SK-N-MC (cell line): Measurements from ENCODE around the gene HNRNPAB.

Experiments
- DNase-seq: peaks from one replicate; pipeline ENCODE4 v3.0.0-alpha.2; 2011; ENCODE audit warnings: low read depth, low spot score
- H3K27ac ChIP-seq: fragments of 200-600 bp; sonication (generic); 2 replicates; pipeline ENCODE4 v1.5.1; 2016; ENCODE audit warnings: mixed run types
- H3K36me3 ChIP-seq: fragments of 200-600 bp; sonication (generic); 2 replicates; pipeline ENCODE4 v1.6.1; 2017; ENCODE audit warnings: antibody characterized with exemption, low read length, mixed read lengths; ENCODE audit not compliant: insufficient read depth
- H3K4me3 ChIP-seq: fragments of 200-600 bp; sonication (generic); 2 replicates; pipeline ENCODE4 v1.5.1; 2016
- H3K9ac ChIP-seq: fragments of 200-600 bp; sonication (generic); 2 replicates; pipeline ENCODE4 v1.8.0; 2017; ENCODE audit warnings: mixed run types, mixed read lengths; ENCODE audit not compliant: insufficient read length
- H3K9me3 ChIP-seq: fragments of 200-600 bp; sonication (generic); 2 replicates; pipeline ENCODE4 v1.6.1; 2017; ENCODE audit warnings: low read depth, mild to moderate bottlenecking, antibody characterized with exemption, low read length, moderate library complexity, mixed read lengths
- EZH2 ChIP-seq: fragments of 200-600 bp; sonication (generic); IDR thresholded peaks from one replicate; pipeline ENCODE4 v1.6.1; 2017; ENCODE audit warnings: antibody characterized with exemption
- FOXP2 ChIP-seq: optimal IDR thresholded peaks from 2 replicates; pipeline ENCODE3; 2011; ENCODE audit warnings: mild to moderate bottlenecking, moderate library complexity; ENCODE audit not compliant: insufficient read depth; ENCODE audit errors: extremely low read length, control extremely low read depth
- POLR2AphosphoS5 ChIP-seq: IDR thresholded peaks from 2 replicates; pipeline ENCODE4 v1.6.1; 2012; ENCODE audit warnings: mild to moderate bottlenecking, low read depth, low read length, borderline replicate concordance

HNRNPAB gene

DNA sequence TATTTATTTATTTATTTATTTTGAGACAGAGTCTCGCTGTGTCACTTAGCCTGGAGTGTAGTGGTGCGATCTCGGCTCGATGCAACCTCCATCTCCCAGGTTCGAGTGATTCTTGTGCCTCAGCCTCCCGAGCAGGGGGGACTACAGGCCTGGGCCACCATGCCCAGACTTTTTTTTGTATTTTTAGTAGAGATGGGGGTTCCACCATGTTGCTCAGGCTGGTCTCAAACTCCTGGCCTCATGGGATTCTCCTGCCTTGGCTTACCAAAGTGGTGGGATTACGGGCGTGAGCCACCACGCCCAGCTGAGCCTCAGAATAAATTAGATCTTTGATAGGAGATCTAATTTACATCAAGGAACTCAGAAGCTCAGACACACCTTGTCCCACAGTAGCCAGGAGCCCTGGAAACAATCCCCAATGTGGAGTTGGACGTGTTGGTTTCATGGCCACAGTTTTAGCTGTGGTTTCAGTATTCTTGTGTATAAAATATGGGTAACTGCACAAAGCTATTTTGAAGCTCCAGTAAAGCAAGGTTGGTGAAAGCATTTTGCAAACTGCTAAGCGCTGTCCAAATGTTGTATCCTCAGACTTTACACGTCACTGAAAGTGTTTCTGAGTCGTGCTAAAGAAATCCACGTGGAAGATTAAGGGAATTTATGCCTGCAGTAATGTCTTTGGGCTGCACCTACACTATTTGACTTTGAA lies 3.0 kb upstream of the HNRNPAB start:
- no peaks in the 10 kb centered on the region for H3K9me3 ChIP-seq
- DNase-seq, result no peak
- 0 out of 2 replicates have a peak overlapping the region, but pooled peaks have one; percentile 22 for H3K27ac ChIP-seq
- no peak for TF ChIP-seq EZH2
- no peak for TF ChIP-seq POLR2AphosphoS5
- no peak for TF ChIP-seq FOXP2
- H3K9ac ChIP-seq, result no peak overlapping the region
- H3K36me3 ChIP-seq, result peaks cover 12% of the 10 kb centered on the region
- H3K4me3 ChIP-seq, result no peak overlapping the region

DNA sequence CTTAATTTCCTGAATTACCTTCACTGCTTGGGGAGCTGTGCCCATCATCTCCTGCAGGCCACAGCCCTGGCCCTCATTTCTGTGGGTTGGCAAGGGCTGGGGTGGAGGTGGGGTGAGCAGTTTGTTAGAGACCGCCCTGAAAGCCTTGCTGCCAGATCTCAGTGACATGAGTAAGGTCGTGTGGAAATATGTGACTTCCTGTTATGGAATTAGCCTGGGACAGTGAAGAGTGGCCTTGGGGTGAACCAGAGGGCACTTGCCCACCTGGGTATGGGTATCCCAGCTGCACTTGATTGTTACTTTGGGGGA lies 2.5 kb upstream of the HNRNPAB start:
- Histone ChIP-seq H3K9ac (no peak overlapping the region), H3K9me3 (no peaks in the 10 kb centered on the region), H3K27ac (0 out of 2 replicates have a peak overlapping the region, but pooled peaks have one; percentile 22), H3K4me3 (no peak overlapping the region), H3K36me3 (peaks cover 17% of the 10 kb centered on the region)
- TF ChIP-seq FOXP2 (no peak), POLR2AphosphoS5 (no peak)
- no peak for DNase-seq

DNA sequence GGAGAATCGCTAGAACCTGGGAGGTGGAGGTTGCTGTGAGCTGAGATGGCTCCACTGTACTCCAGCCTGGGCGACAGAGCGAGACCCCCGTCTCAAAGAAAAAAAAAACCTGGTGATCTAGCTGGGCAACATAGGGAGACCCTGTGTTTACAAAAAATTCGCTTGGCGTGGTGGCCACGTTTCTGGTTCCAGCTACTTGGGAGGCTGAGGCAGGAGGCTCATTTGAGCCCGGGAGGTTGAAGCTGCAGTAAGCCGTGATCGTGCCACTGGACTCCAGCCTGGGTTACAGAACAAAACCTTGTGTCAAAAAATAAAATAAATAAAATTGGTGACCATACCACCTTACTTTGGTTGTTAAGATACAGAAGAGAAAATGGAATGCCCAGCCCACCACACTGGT lies 1.8 kb upstream of the HNRNPAB start:
- Histone ChIP-seq H3K9me3 (no peaks in the 10 kb centered on the region), H3K4me3 (no peak overlapping the region), H3K9ac (no peak overlapping the region), H3K27ac (no peak overlapping the region), H3K36me3 (peaks cover 24% of the 10 kb centered on the region)
- TF ChIP-seq FOXP2 (no peak), EZH2 (no peak), POLR2AphosphoS5 (no peak)
- DNase-seq, result no peak

DNA sequence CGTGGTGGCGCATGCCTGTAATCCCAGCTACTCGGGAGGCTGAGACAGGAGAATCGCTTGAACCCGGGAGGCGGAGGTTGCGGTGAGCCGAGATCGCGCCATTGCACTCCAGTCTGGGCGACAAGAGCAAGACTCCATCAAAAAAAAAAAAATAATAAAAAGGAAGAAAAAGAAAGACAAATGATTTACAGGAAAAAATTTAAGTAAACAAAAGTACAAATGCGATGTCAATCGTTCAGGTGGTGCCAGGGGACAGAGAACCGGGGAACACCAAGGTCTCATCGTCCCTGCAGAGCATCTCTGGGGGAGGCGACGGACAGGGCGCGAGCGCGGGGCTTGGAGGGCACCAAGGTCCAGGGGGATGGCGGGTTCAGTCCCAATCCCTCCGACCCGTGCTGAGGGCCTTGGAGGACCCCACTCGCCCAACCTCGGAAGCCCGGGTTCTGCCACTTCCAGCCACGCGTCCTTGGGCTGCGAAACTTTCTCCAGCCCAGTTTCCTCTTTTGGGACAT lies 607 bp upstream of the HNRNPAB start:
- Histone ChIP-seq H3K4me3 (peak overlapping the region; percentile 100), H3K9ac (peak overlapping the region; percentile 91), H3K9me3 (no peaks in the 10 kb centered on the region), H3K36me3 (peaks cover 36% of the 10 kb centered on the region), H3K27ac (no peak overlapping the region)
- no peak for DNase-seq
- TF ChIP-seq EZH2, result no peak
- TF ChIP-seq POLR2AphosphoS5, result no peak
- no peak for TF ChIP-seq FOXP2

DNA sequence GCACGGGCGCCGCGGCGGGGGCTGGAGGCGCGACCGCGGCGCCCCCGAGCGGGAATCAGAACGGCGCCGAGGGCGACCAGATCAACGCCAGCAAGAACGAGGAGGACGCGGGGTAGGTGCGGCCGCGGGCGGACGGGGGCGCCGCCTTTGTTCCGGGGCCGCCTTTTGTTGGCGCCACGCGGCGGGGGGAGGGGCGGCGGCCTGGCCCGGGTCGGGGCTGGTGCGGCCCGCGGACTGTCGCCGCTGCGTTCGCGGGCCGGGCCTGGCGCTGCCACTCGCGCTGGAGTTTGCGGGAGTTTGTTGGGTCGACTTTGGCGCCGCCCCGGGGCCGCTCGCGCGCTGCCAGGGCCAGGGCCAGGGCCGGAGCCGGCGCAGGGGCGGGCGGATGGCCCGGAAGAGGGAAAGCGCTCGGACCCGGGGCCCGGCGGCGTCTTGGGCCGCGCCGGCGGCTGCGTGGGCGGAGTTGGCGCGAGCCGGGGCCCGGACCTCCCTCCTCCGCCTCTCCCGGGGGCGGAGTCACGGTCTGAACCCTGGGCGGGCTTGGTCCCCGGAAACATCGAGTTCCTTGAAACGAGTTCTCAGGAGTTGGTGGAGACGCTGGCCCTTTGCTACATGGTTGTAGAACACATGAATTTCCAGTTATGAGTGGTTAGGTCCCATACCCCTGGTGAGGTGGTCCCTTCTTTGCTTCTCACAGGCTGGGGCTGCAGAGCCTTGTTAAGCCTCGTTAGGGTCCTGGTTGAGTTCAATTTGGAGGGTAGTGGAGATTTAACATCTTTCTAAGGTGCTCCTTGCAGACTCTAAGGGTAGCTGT lies 809 bp downstream of the HNRNPAB start:
- H3K4me3 ChIP-seq, result peak overlapping the region; percentile 100
- H3K27ac ChIP-seq, result peak overlapping the region; percentile 80
- H3K9ac ChIP-seq, result peak overlapping the region; percentile 97
- H3K36me3 ChIP-seq, result peaks cover 50% of the 10 kb centered on the region
- no peak for TF ChIP-seq FOXP2
- peak; percentile 52; the same call in 1 of the 2 replicates for TF ChIP-seq POLR2AphosphoS5
- TF ChIP-seq EZH2, result no peak
- DNase-seq, result no peak
- H3K9me3 ChIP-seq, result no peaks in the 10 kb centered on the region

DNA sequence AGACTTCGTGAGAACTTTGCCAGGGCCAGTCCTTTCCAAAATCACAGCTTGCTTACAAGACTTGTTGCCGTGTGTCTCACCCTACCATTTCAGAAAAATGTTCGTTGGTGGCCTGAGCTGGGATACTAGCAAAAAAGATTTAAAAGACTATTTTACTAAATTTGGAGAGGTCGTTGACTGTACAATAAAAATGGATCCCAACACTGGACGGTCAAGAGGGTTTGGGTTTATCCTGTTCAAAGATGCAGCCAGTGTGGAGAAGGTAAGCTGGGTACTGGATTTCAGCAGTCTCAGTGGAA lies 1.4 kb downstream of the HNRNPAB start:
- Histone ChIP-seq H3K4me3 (peak overlapping the region; percentile 100), H3K9me3 (no peaks in the 10 kb centered on the region), H3K9ac (peak overlapping the region; percentile 97), H3K36me3 (peaks cover 55% of the 10 kb centered on the region), H3K27ac (no peak overlapping the region)
- TF ChIP-seq FOXP2, result no peak
- TF ChIP-seq POLR2AphosphoS5, result no peak
- no peak for TF ChIP-seq EZH2
- no peak for DNase-seq

DNA sequence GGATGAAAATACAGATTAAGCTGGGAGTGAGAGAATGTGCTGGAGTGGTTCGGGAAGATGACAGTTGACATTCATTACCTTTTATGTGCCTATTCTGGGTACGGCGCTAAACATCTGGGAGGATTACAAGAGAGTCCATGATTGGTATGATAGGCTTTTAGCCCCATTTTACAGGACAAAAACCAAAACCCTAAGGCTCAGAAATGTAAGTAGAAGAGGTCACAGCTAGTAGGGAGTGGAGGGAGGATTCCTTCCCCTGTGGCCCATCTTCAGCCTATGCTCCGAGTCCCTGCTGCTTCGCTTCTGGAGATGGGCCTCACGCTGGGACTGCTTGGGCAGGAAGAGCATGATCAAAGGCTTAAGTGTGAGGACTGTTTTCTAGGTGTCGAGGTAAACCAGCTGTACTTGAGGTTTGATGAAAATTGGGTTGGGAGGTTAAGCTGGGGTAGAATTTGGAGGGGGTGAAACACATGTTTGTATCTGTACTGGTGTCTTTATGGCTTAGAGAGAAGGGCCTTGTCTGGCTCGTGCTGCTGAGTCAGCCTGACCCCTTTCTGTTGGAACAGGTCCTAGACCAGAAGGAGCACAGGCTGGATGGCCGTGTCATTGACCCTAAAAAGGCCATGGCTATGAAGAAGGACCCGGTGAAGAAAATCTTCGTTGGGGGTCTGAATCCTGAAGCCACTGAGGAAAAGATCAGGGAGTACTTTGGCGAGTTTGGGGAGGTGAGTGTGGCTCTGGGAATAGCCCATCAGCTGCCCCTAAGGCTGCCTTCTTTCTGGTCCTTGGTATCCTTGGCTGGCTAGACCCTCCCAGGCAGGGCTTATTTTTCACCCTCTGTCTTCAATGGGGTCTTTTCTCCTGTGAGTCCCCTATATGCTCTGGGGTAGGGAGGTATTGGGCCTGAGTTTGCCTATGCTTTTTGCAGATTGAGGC lies 2.1 kb downstream of the HNRNPAB start:
- H3K9me3 ChIP-seq, result no peaks in the 10 kb centered on the region
- peak overlapping the region; percentile 100 for H3K4me3 ChIP-seq
- H3K27ac ChIP-seq, result no peak overlapping the region
- H3K36me3 ChIP-seq, result peaks cover 63% of the 10 kb centered on the region
- no peak for DNase-seq
- TF ChIP-seq FOXP2 (no peak), POLR2AphosphoS5 (no peak; the same call in 1 of the 2 replicates), EZH2 (no peak)
- peak overlapping the region; percentile 97 for H3K9ac ChIP-seq

DNA sequence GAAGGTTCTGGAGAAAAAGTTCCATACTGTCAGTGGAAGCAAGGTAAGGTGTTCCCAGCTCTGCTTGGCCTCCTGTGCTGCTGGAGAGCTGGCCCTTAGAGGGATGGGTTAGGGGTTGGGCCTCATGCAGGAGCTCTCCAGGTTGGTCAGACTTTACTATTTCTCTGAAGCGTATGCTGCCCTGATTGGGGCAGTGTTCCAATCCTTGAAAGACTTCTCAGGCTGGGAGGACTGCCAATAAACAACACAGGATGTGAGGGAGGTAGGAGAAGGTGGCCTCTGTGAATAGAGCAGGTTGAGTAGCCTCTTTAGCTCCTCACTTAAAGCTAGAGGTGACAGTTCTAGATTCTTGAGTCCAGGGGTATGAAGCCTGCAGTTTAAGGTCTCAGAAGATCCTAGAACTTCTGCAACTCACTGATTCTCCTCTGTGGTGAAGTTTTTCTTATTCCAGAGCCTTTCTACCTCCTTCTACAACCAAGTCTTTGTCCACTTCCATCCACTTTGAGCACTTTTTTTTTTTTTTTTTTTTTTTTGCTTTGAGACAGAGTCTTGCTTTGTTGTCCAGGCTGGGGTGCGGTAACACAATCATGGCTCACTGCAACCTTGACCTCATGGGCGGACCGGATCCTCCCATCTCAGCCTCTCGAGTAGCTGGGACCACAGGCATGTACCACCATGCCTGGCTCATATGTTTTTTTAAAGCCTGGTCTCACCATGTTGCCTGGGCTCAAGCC lies 3.0 kb downstream of the HNRNPAB start:
- no peak overlapping the region for H3K9ac ChIP-seq
- peak overlapping the region; percentile 24; the same call in 1 of the 2 replicates for H3K4me3 ChIP-seq
- H3K36me3 ChIP-seq, result peaks cover 72% of the 10 kb centered on the region
- H3K27ac ChIP-seq, result 0 out of 2 replicates have a peak overlapping the region, but pooled peaks have one; percentile 7
- TF ChIP-seq POLR2AphosphoS5, result 0 out of 2 replicates have a peak, but pooled peaks have one; percentile 8
- TF ChIP-seq EZH2, result no peak
- H3K9me3 ChIP-seq, result no peaks in the 10 kb centered on the region
- DNase-seq, result no peak
